Fibroblast of mammary gland (primary cell): ENCODE data around the gene RAB36.

Source experiments
- DNase-seq: peaks from one replicate; pipeline ENCODE4 v3.0.0-alpha.2; 2010; ENCODE audit warnings: low read depth
- H3K4me3 ChIP-seq: 2 replicates; pipeline ENCODE4 v1.5.1; 2011; ENCODE audit warnings: low read depth, mild to moderate bottlenecking, low read length, moderate library complexity; ENCODE audit not compliant: control insufficient read depth
- TF ChIP-seq, protein P1 (sequence below): conservative IDR thresholded peaks from 2 replicates; pipeline ENCODE4 v1.5.1; 2011; ENCODE audit warnings: low read depth, low read length, inconsistent platforms; ENCODE audit not compliant: control insufficient read depth, insufficient read depth

The RAB36 gene

DNA sequence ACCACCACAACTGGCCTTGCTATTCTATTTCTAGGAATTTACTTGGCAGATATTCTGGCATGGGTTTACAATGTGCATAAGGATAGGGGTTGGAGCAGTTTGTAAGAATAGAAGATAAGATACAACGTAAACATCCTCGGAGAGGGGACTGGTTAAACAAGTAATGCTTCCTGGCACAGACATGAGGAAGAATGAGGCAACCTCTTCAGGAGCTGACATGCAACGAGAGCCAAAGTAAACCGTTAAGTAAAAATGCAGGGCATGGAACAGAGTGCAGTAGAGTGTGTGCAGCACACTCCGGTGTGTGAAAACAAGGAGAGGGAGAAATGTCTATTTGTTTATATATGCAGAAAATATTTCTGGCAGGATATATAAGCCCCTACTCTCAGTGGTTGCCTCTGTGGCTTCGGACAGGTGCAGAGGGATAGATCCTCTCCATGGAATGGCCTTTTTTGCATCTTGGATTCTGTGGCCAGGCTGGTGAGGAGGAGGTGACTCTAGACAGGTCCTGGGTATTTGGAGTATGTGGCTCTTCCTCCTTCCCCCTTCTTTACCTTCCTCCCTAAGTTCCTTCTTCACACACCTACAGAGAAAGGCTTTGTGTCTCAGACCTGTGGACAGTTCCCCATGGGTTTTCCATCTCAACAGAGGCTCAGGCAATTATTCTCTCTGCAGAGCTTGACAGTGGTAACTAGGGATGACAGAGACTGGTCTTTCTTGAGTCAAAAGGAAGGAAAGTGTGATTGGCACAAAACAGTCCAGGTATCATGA is 2.5 kb downstream of the RAB36 start:
- TF ChIP-seq, protein P1, sequence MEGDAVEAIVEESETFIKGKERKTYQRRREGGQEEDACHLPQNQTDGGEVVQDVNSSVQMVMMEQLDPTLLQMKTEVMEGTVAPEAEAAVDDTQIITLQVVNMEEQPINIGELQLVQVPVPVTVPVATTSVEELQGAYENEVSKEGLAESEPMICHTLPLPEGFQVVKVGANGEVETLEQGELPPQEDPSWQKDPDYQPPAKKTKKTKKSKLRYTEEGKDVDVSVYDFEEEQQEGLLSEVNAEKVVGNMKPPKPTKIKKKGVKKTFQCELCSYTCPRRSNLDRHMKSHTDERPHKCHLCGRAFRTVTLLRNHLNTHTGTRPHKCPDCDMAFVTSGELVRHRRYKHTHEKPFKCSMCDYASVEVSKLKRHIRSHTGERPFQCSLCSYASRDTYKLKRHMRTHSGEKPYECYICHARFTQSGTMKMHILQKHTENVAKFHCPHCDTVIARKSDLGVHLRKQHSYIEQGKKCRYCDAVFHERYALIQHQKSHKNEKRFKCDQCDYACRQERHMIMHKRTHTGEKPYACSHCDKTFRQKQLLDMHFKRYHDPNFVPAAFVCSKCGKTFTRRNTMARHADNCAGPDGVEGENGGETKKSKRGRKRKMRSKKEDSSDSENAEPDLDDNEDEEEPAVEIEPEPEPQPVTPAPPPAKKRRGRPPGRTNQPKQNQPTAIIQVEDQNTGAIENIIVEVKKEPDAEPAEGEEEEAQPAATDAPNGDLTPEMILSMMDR = no peak
- no peak overlapping the region for H3K4me3 ChIP-seq
- peak; percentile 36 for DNase-seq

DNA sequence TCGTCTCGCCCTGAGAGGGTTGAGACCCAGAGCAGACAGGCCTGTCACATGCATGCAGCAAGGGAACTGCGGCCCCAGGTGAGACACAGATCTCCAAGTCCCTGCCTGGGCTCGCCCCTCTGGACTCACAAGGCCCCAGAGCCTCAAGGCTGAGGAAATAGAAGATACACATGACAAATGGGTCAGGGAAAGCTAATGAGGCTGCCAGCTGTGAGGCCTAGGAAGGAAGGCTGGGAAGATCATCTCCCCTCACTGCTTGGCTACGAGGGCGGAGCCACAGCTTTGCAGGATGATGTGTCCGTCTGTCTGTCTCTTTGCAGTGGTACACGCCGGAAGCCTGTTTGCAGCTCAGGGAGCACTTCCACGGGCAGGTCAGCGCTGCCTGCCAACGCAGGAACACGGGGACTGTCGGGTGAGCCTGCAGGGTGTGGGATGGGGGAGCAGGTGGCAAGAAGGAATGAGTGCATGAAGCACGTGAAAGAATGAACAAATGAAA is 4.5 kb downstream of the RAB36 start:
- no peak overlapping the region for H3K4me3 ChIP-seq
- TF ChIP-seq, protein P1 = no peak
- no peak for DNase-seq

DNA sequence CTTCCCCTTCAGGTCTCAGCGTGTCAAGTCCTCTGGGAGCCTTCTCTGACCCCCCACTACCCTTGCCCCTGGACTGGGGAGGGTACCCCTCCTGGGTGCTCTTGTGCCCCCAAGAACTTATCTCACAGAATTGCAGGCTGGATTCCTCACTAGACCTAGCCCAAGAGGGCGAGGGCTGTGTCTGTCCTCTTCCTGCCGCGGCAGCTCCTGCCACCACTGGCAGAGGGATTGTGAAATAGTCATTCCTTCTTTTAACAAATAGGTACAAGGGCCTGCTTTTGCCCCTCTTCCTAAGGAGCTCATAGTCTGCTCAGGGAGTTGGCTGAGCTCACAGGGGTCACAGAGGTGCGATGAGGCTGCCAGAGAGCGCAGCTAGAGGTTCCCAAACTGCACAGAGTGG is 5.5 kb downstream of the RAB36 start:
- H3K4me3 ChIP-seq = no peak overlapping the region
- TF ChIP-seq, protein P1 = no peak
- DNase-seq = no peak

DNA sequence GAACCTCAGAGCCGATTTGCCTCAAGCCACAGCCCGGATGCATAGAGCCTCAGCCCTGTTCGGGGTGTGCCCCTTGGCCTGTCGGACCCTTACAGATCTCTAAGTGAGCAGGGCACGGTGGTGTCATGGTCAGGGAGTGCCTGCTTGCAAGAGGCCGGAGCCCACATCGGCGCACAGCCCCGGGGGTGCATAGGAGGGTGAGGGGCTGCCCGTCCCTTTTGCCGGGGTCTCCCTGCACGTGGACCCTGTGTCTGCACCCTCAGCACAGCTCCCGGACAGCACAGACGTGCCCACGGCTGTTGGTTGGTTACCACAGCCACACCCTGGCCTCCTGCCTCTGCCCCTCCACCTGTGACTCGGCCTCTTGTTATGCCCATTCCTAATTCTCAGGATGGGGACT is 6.5 kb downstream of the RAB36 start:
- H3K4me3 ChIP-seq = no peak overlapping the region
- TF ChIP-seq, protein P1 = no peak
- DNase-seq = no peak

DNA sequence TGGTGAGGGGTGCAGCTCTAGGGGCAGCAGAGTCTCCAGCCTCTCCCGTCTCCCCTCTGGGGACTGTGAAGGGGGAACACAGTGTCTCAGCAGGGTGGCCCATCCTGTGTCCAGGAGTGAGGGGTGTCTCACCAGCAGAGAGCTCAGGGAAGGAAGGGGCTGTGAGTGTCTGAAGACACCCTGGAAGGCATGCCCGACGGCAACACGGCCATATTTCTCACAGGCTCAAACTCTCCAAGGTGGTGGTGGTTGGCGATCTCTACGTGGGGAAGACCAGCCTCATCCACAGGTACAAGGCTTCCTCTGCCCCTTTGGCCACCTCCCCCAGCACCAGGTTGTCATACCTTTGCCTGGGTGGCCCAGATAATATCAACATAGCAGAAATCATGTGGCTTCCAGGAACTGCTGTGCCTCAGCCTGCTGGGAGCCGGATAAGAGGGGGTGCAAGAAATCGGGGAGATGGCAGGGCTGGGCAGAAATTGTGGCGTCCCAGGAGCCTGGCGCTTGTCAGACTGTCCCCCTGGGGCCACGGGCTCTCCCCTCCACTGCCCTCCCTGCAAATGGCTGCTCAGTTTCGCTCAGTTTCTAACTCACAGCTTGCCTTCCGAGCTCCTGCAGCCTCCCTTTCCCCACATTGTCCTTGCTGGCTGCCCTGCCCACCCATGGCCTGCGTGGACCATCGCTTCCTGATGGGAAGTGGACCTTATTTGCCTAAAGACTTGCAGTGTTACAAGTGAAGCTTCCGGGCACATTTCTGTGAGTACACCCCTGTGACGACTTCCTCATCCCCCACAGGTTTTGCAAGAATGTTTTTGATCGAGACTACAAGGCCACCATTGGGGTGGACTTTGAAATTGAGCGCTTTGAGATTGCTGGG is 7.2 kb downstream of the RAB36 start:
- TF ChIP-seq, protein P1 = no peak
- DNase-seq = no peak

DNA sequence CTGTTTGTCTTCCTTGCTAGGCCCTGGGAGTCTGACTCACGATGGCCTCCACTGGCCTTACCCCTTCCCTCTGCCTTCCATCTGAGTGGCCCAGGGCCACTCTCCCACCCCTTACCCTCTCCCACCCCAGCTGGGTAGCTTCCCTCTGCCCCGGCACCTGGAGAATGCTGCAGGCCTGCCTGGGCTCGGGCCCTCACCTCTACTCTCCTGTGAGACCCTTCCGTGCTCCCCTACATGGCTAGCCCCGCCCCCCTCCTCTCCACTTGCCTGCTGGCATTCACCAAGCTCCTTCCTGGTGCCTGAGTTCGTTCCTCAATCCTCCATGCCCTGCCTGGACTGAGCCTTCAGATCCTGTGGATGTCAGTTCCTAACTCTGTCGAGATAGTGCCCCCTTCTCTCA is 8.7 kb downstream of the RAB36 start:
- H3K4me3 ChIP-seq = no peak overlapping the region
- TF ChIP-seq, protein P1 = no peak
- no peak for DNase-seq

More for the DNA sequence above, 7.2 kb downstream of the RAB36 start:
- H3K4me3 ChIP-seq = no peak overlapping the region
